Breast epithelium (tissue), 3 donors: Measurements from ENCODE around the gene RAET1E.
"Not testable (repeated sequence)": the region's sequence is repeated elsewhere in the genome, so short reads cannot be mapped to it uniquely, and the experiment has no call there.

Experiments used
- POLR2A ChIP-seq: fragments of 450-650 bp; IDR thresholded peaks from one replicate; pipeline ENCODE4 v1.6.1; 2016; ENCODE audit warnings: antibody characterized with exemption, mild to moderate bottlenecking, moderate library complexity
- POLR2AphosphoS5 ChIP-seq, 3 donors: sonication (generic); formaldehyde crosslinking; IDR thresholded peaks; one replicate each; pipeline ENCODE4 v1.6.1; 2017; ENCODE audit warnings: antibody characterized with exemption in 3 of 3
- TF ChIP-seq, protein P1 (sequence below), 3 donors: fragments of 450-650 bp; IDR thresholded peaks; one replicate each; pipeline ENCODE4 v1.5.1; 2016 to 2017; ENCODE audit warnings: antibody characterized with exemption in 3 of 3, mild to moderate bottlenecking in 3 of 3, moderate library complexity in 3 of 3

DNA sequence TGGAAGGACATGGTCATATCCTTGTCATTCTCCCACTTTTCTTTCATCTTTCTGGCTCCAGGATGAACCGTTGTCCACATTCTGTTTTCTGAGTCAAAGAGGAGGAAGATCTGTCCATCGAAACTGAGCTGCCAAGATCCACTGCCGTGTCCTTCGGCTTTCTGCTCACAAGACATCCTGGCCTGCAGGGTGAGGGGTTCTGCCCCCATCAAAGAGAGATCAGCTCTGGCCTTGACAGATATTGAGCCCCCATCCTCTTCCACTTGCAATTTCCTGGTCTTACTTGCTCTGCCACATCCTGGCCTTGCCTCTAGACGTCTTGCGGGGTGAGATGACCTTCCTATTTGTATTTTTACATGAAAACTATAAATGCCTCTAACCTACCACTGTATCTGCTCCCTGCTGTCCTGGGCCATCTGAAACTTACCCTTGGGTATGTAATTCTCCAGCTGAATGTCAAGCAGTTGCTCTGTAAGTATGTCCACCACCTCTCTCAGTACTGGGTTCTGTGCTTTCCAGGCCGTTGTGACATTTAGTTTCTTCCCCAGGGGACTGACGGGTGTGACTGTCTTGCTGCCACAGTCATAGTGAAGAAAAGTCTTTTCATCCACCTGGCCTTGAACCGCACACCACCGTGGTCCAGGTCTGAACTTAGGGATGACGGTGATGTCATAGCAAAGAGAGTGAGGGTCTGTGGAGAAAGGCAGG, 21.4 kb upstream of the RAET1E start:
- TF ChIP-seq, protein P1, sequence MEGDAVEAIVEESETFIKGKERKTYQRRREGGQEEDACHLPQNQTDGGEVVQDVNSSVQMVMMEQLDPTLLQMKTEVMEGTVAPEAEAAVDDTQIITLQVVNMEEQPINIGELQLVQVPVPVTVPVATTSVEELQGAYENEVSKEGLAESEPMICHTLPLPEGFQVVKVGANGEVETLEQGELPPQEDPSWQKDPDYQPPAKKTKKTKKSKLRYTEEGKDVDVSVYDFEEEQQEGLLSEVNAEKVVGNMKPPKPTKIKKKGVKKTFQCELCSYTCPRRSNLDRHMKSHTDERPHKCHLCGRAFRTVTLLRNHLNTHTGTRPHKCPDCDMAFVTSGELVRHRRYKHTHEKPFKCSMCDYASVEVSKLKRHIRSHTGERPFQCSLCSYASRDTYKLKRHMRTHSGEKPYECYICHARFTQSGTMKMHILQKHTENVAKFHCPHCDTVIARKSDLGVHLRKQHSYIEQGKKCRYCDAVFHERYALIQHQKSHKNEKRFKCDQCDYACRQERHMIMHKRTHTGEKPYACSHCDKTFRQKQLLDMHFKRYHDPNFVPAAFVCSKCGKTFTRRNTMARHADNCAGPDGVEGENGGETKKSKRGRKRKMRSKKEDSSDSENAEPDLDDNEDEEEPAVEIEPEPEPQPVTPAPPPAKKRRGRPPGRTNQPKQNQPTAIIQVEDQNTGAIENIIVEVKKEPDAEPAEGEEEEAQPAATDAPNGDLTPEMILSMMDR (IDR thresholded peaks at IDR 0.05) = not testable (repeated sequence)
- TF ChIP-seq POLR2AphosphoS5 (IDR thresholded peaks at IDR 0.05); POLR2A: not testable (repeated sequence)
